ENCODE measurements around the gene OGFOD3. TPM values are rescaled to one million over a fixed set of nuclear protein-coding genes. Genes with fewer than 3 reads are reported as not detected.
"Not testable (repeated sequence)": the region's sequence is repeated elsewhere in the genome, so short reads cannot be mapped to it uniquely, and the experiment has no call there.

OGFOD3 gene
- total RNA-seq, 1 donor = 41.7 TPM

DNA sequence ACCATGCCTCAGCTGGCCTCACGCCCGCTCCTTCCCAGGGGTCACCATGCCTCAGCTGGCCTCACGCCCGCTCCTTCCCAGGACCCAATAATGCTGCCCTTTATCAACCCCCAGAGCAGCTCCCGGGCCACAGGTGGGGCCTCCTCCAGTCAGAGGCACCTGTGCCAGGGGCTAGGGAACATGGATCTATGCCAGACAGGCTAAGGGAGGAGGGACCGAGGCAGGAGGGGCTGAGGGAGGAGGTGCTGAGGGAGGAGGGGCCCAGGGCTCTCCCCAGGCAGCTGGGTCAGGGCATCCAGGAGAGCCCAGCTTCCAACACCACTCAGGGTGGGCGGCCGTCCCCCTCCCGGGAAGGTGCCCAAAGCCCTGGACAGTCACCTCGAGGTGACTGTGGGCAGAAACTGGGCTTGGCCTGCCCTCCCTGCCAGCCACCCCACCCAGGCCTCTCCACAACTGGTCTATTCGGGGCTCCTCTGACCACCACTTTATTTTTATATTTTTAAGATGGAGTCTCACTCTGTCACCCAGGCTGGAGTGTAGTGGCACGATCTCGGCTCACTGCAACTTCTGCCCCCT lies 27.4 kb downstream of the OGFOD3 start:
- DNase-seq (ENCODE audit: low read depth in 2 of 3, low spot score in 2 of 3) = no peak

DNA sequence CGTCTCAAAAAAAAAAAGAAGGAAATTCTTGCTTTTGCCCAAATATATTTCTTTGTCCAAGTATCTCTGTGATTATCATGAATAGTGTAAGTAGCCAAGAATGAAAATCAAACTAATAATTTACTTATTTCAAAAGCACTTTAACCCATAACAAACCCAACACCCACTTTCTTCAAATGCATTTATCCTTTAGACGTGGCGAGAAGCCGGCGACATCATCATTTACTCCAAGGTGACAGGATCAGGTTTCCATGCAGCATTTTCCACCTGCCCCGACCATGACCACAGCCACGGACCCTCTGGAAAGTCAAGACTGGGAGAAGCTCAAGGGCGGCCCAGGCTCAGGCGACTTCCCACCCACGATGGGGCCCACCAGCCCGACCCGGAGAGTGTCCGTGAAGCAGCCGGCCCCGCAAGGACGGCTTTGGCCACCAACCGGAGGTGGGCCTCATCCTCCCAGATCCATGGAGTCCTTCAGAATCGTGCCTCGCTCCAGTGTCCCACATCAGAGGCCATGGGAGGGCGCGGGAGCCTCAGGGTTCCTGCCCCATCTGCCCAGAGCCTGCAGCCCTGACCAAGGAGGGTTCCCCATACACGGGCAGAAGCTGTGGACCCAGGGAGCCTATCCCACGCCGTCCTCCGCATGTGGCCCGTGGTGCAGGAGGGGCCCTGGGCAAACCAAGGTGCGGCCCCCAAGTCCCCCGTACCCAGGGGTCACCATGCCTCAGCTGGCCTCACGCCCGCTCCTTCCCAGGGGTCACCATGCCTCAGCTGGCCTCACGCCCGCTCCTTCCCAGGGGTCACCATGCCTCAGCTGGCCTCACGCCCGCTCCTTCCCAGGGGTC lies 28.1 kb downstream of the OGFOD3 start:
- DNase-seq (ENCODE audit: low read depth in 2 of 3, low spot score in 2 of 3) = no peak

DNA sequence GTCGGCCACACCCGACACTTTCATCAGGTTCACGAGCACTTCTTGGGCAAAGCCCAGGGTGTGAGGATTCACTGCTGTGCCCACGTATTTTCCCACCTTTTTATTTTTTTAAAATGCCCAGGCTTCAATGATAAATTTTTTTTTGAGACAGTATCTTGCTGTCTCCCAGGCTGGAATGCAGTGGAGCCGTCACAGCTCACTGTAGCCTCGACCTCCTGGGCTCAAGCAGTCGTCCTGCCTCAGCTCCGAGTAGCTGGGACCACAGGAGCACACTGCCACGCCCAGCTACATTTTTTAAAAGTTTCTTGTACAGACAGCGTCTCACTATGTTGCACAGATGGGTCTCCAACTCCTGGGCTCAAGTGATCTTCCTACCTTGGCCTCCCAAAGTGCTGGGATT lies 29.0 kb downstream of the OGFOD3 start:
- no peak for DNase-seq (ENCODE audit: low read depth in 2 of 3, low spot score in 2 of 3)

DNA sequence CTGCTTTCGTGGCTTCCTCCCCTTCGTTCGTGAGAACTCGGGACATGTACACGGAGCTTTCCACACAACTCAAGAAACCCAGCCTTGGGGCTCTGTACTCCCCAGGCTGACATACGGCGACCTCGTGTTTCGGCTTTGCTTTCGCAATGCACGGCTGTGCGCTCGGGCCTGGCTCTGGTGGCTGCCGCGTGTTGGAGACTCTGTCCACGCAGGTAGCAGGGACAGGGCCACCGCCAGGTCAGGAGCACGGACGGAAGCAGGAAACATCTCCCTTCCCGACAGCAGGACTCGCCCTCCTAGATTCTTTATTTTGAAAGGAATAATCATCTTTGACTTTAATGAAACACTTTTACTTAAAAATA lies 29.5 kb downstream of the OGFOD3 start:
- DNase-seq (ENCODE audit: low read depth in 2 of 3, low spot score in 2 of 3) = no peak

- DNase-seq (ENCODE audit: low read depth in 2 of 3, low spot score in 2 of 3) = no peak
These were observed 30.0 kb downstream of the OGFOD3 start for GRCh38 chr17:82388223-82388921.

DNA sequence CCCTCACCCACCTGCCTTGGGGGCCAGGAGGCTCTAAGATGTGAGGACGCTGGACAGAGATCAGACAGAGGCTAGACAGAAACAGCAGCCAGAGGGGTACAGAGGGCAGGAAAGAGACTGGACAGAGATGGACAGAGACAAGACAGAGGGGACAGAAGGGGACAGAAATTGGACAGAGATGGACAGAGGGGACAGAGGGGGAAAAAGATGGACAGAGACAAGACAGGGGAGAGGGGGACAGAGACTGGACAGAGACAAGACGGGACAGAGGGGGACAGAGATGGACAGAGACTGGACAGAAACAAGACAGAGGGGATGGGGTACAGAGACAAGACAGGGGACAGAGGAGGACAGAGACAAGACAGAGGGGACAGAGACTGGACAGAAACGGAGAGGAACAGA lies 30.7 kb downstream of the OGFOD3 start:
- no peak for DNase-seq (ENCODE audit: low read depth in 2 of 3, low spot score in 2 of 3)

GRCh38 chr17:82386881-82387704 lies 31.3 kb downstream of the OGFOD3 start:
- DNase-seq (ENCODE audit: low read depth in 2 of 3, low spot score in 2 of 3) = peak in 1 of 3 donors; percentile 32

DNA sequence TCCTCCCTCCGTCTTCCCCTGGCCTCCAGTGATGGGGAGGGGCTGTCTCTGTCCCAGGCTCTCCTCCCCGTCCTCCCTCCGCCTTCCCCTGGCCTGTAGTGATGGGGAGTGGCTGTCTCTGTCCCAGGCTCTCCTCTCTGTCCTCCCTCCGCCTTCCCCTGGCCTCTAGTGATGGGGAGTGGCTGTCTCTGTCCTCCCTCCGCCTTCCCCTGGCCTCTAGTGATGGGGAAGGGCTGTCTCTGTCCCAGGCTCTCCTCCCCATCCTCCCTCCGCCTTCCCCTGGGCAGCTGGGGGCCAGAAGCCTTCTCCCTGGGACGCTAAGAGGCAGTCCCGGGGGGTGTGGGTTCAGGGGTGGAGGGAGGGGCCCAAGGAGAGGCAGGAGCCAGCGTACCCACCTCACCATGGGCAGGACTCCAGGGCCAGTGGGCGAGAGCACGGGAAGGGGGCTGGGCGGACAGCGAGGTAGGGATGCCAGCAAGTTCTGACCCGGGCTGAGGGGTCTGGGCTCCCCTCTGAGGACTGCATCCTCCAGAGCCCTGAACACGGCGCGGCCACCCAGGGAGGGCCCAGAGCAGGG lies 32.0 kb downstream of the OGFOD3 start:
- no peak for DNase-seq (ENCODE audit: low read depth in 2 of 3, low spot score in 2 of 3)

DNA sequence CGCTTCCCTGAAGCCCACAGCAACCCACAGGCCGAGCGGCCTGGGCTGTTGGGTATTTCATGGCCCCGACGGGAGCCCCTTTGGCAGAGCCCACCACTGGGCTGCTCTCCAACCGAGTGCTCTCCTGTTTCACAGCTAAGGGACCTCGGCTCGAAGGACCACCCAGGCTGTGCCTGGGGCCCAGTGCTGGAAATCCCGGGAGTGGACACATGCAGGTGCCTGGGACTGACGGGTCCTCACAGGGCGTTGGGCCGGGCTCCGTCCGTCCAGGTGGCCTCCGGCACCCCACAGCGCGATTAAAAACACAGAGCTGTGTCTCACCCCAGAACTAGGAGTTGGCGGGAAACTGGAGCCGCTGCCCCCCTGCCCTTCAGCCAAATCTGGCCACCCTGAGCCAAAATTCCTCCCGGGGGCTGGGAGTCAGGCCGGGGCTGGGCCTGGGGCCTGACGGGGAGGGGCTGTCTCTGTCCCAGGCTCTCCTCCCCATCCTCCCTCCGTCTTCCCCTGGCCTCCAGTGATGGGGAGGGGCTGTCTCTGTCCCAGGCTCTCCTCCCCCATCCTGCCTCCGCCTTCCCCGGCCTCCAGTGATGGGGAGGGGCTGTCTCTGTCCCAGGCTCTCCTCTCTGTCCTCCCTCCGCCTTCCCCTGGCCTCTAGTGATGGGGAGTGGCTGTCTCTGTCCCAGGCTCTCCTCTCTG lies 32.7 kb downstream of the OGFOD3 start:
- DNase-seq (ENCODE audit: low read depth in 2 of 3, low spot score in 2 of 3) = no peak

DNA sequence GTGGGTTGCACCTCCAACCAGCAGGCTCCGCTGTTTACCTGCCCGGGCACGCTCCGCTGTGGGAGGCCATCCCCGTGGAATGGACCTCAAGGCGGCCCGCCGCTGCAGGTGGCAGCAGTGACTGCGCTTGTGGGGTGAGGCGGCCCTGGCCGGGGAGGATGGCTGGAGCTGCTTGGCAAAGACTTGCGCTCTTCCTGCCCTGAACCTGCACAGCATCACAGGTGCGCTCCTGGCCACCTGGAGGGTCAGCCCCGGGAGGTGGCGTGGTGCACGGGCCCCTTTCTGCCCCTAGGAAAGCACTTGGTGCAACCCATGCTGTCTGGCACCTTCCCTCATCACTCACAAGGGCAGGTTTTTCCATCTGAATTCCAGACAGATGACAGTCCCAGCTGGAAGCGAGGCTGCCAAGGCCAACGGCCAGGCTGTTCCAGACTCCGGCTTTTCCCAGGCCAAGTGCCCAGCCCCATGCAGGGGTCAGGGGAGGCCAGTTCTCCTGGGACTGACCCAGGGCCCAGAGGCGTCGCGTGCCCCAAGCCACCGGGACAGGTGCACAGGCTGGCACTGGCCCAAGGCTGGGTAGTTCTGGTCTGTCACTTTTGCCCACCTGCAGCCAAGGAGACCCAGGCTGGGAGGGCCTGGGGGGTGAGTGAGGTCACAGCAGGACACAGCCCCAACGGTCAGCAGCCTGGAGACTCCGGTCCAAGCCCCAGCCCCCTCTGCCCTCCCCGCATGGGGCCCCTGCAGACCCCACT lies 33.5 kb downstream of the OGFOD3 start:
- no peak for DNase-seq (ENCODE audit: low read depth in 2 of 3, low spot score in 2 of 3)

DNA sequence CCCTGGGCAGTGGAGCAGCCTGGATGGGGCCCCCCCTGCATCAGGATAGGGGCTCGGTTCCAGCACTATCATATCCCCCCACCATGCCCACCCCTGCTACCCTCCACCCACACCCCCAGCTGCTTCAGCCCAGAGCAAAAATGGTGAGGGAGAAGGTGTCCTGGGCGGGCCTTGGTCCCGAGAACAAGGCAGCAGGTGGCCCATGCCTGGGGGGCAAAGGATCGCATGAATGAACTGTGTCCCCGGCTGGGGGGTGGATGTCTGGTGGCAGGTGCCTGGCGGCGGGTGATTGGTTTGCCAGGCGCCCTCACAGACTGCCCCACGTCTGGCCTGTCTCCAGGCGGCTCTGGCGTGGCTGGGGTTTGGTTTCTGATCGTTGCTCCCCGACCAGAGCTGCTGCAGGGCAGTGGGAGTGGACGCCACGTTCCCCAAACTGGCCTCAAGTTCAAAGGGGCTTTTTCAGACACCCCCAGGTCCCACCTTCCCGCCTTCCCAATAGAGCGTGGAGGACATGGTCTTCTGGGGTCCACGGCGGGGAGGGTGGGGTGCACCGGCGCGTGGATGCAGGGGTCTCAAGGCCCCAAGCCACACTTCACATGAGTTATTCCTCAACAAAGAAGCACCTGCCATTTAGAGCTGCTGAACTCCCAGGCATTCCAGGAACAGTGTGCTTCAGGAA lies 34.2 kb downstream of the OGFOD3 start:
- no peak for DNase-seq (ENCODE audit: low read depth in 2 of 3, low spot score in 2 of 3)

DNA sequence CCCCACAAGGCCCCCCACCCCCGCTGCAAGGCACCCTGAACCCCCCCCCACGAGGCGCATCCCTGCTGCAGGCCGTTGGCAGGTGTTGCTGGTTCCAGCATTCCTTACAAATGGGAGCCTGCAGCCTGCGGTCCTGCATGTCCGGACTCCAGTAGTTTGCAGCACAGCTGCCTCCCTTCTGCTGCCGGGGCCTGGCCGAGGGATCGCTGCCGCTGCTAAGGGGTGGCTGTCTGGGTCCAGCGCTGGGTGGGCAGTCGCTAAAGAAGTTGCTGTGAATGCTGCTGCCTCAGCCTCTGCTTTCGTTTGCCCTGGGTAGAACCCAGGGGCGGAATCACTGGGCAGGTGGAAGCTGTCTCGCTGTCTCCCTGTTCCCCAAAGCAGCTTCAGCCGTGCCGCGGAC lies 35.0 kb downstream of the OGFOD3 start:
- no peak for DNase-seq (ENCODE audit: low read depth in 2 of 3, low spot score in 2 of 3)

GRCh38 chr17:82382933-82383255 lies 35.5 kb downstream of the OGFOD3 start:
- no peak for DNase-seq (ENCODE audit: low read depth in 2 of 3, low spot score in 2 of 3)

DNA sequence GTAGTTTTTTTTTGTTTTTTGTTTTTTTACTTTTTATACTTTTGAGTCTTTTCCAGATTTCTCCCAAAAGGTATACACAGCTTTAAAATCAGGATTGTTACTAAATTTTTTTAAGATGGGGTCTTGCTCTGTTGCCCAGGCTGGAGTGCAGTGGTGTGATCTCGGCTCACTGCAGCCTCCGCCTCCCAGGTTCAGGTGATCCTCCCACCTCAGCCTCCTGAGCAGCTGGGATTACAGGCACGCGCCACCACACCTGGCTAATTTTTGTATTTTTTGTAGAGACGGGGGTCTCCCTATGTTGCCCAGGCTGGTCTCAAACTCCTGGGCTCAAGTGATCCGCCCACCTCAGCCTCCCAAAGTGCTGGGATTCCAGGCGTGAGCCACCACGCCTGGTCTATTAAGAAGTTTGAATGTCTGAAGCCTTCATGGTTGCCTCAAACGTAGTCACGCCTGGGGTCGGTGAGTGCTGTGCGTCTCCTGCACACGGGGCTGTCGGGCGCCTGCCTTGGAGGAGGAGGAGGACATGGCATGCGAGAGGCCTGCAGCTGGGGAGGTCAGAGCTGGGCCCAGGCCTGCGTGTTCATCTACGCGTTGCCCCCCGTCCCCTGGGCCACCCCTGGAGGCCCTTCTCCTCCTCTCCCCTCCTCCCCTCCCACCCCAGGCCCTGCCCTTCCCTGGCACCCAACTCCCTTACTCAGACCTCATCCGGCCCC lies 36.0 kb downstream of the OGFOD3 start:
- not testable (repeated sequence) for DNase-seq (ENCODE audit: low read depth in 2 of 3, low spot score in 2 of 3)

GRCh38 chr17:82381703-82382009 lies 36.7 kb downstream of the OGFOD3 start:
- DNase-seq (ENCODE audit: low read depth in 2 of 3, low spot score in 2 of 3) = not testable (repeated sequence)

GRCh38 chr17:82380860-82381702 lies 37.3 kb downstream of the OGFOD3 start:
- DNase-seq (ENCODE audit: low read depth in 2 of 3, low spot score in 2 of 3) = no peak

DNA sequence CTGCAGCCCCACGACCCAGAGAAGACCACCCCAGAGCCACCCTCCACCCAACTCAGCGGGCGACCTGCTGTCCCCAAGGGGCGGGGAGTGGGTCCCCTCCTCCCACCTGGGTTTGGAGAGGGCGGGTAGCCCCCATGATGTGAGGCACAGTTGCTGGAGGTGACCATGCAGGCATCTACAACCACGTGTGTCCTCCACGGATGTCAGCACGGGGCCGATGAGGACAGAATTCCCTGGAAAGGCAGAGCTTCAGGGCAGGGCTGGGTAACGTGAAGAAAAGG lies 39.7 kb downstream of the OGFOD3 start:
- no peak for DNase-seq (ENCODE audit: low read depth in 2 of 3, low spot score in 2 of 3)
